Caki2 (cell line): ENCODE results near the gene TMEM240. TPM values are rescaled to one million over a fixed set of nuclear protein-coding genes. Genes with fewer than 3 reads are reported as not detected.
"Not testable (repeated sequence)": the region's sequence is repeated elsewhere in the genome, so short reads cannot be mapped to it uniquely, and the experiment has no call there.

ENCODE experiments used
- DNase-seq: peaks from one replicate; pipeline ENCODE4 v3.0.0-alpha.2; 2015; ENCODE audit warnings: low read depth
- in situ Hi-C: cut with HindIII; loops from 2 replicates; pipeline ENCODE4 v1.10.0; 2016; ENCODE audit warnings: low sequenced_read_pairs, low pct_unique_long_range_greater_than_20kb, mixed read lengths
- total RNA-seq: library from RNA; depleted of rRNA; stranded (reverse); fragments of >200 nt; shearing (Covaris generic); gene quantifications from 2 replicates; pipeline ENCODE4 v1.2.3, GENCODE V29; 2014; ENCODE audit warnings: low replicate concordance

TMEM240 gene
- total RNA-seq, 1 experiment from 2014 or later = not detected

- DNase-seq, in situ Hi-C loops: not testable (repeated sequence)
Observed at GRCh38 chr1:1533176-1533893, 7.1 kb downstream of the TMEM240 start.

- in situ Hi-C loops = no loop called here
- DNase-seq = no peak
Observed at GRCh38 chr1:1531947-1532346, 8.5 kb downstream of the TMEM240 start.

GRCh38 chr1:1529936-1530335 lies 10.5 kb downstream of the TMEM240 start:
- in situ Hi-C loops = no loop called here
- no peak for DNase-seq

GRCh38 chr1:1529321-1529720 lies 11.1 kb downstream of the TMEM240 start:
- DNase-seq = no peak
- in situ Hi-C loops = no loop called here

GRCh38 chr1:1528301-1529267 lies 11.8 kb downstream of the TMEM240 start:
- in situ Hi-C loops = no loop called here
- DNase-seq = no peak

GRCh38 chr1:1527092-1527816 lies 13.2 kb downstream of the TMEM240 start:
- DNase-seq = no peak
- in situ Hi-C loops = no loop called here

GRCh38 chr1:1526476-1526875 lies 13.9 kb downstream of the TMEM240 start:
- DNase-seq, in situ Hi-C loops: not testable (repeated sequence)

- DNase-seq, in situ Hi-C loops: not testable (repeated sequence)
Observed at GRCh38 chr1:1524750-1525383, 15.6 kb downstream of the TMEM240 start.

- DNase-seq, in situ Hi-C loops: not testable (repeated sequence)
Observed at GRCh38 chr1:1523651-1524050, 16.8 kb downstream of the TMEM240 start.

- in situ Hi-C loops, DNase-seq: not testable (repeated sequence)
Observed at GRCh38 chr1:1523226-1523625, 17.2 kb downstream of the TMEM240 start.

- DNase-seq, in situ Hi-C loops: not testable (repeated sequence)
Observed at GRCh38 chr1:1522536-1522935, 17.9 kb downstream of the TMEM240 start.

- no peak for DNase-seq
- in situ Hi-C loops = no loop called here
Observed at GRCh38 chr1:1521331-1521730, 19.1 kb downstream of the TMEM240 start.

GRCh38 chr1:1519805-1520505 lies 20.5 kb downstream of the TMEM240 start:
- DNase-seq, in situ Hi-C loops: not testable (repeated sequence)

- in situ Hi-C loops, DNase-seq: not testable (repeated sequence)
Observed at GRCh38 chr1:1518621-1519007, 21.8 kb downstream of the TMEM240 start.

- in situ Hi-C loops = no loop called here
- no peak for DNase-seq
Observed at GRCh38 chr1:1517973-1518620, 22.3 kb downstream of the TMEM240 start.

- DNase-seq, in situ Hi-C loops: not testable (repeated sequence)
Observed at GRCh38 chr1:1516923-1517322, 23.5 kb downstream of the TMEM240 start.

- in situ Hi-C loops, DNase-seq: not testable (repeated sequence)
Observed at GRCh38 chr1:1514376-1514775, 26.0 kb downstream of the TMEM240 start.
